ENCODE results near the gene RSBN1L.
A peak's percentile ranks its signal among the peaks of the same experiment; 100 is the strongest.

RSBN1L gene

GRCh38 chr7:77687100-77687746 lies 9.0 kb upstream of the RSBN1L start:
- peak; percentile 57 for DNase-seq (ENCODE audit: low read depth)
- no peak for TF ChIP-seq CTCF (conservative IDR thresholded peaks at IDR 0.05; ENCODE audit: low read depth, low read length)
- no peak overlapping the region for H3K4me3 ChIP-seq (ENCODE audit: low read depth, low read length)

GRCh38 chr7:77687747-77688144 lies 8.5 kb upstream of the RSBN1L start:
- H3K4me3 ChIP-seq (ENCODE audit: low read depth, low read length), result no peak overlapping the region
- DNase-seq (ENCODE audit: low read depth), result no peak
- TF ChIP-seq CTCF (conservative IDR thresholded peaks at IDR 0.05; ENCODE audit: low read depth, low read length), result no peak

GRCh38 chr7:77690289-77690688 lies 6.0 kb upstream of the RSBN1L start:
- no peak for DNase-seq (ENCODE audit: low read depth)
- TF ChIP-seq CTCF (conservative IDR thresholded peaks at IDR 0.05; ENCODE audit: low read depth, low read length), result no peak
- H3K4me3 ChIP-seq (ENCODE audit: low read depth, low read length), result no peak overlapping the region

- H3K4me3 ChIP-seq (ENCODE audit: low read depth, low read length), result no peak overlapping the region
- DNase-seq (ENCODE audit: low read depth), result no peak
- no peak for TF ChIP-seq CTCF (conservative IDR thresholded peaks at IDR 0.05; ENCODE audit: low read depth, low read length)
These were observed 4.3 kb upstream of the RSBN1L start for GRCh38 chr7:77691892-77692491.

GRCh38 chr7:77693830-77694583 lies 2.3 kb upstream of the RSBN1L start:
- H3K4me3 ChIP-seq (ENCODE audit: low read depth, low read length), result no peak overlapping the region
- TF ChIP-seq CTCF (conservative IDR thresholded peaks at IDR 0.05; ENCODE audit: low read depth, low read length), result no peak
- DNase-seq (ENCODE audit: low read depth), result no peak

- no peak for TF ChIP-seq CTCF (conservative IDR thresholded peaks at IDR 0.05; ENCODE audit: low read depth, low read length)
- peak; percentile 54 for DNase-seq (ENCODE audit: low read depth)
- H3K4me3 ChIP-seq (ENCODE audit: low read depth, low read length), result peak overlapping the region; percentile 97
These were observed 630 bp downstream of the RSBN1L start for GRCh38 chr7:77696643-77697534.
